Measurements from ENCODE around the gene RARB.

Gene RARB

GRCh38 chr3:25573386-25574171 is 145.5 kb downstream of the RARB start:
- DNase-seq (ENCODE audit: extremely low read depth, insufficient read length), result no peak
- TF ChIP-seq, protein P1, sequence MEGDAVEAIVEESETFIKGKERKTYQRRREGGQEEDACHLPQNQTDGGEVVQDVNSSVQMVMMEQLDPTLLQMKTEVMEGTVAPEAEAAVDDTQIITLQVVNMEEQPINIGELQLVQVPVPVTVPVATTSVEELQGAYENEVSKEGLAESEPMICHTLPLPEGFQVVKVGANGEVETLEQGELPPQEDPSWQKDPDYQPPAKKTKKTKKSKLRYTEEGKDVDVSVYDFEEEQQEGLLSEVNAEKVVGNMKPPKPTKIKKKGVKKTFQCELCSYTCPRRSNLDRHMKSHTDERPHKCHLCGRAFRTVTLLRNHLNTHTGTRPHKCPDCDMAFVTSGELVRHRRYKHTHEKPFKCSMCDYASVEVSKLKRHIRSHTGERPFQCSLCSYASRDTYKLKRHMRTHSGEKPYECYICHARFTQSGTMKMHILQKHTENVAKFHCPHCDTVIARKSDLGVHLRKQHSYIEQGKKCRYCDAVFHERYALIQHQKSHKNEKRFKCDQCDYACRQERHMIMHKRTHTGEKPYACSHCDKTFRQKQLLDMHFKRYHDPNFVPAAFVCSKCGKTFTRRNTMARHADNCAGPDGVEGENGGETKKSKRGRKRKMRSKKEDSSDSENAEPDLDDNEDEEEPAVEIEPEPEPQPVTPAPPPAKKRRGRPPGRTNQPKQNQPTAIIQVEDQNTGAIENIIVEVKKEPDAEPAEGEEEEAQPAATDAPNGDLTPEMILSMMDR (IDR thresholded peaks at IDR 0.05; ENCODE audit: insufficient read depth, low read length, poor library complexity, severe bottlenecking), result no peak
- H3K4me3 ChIP-seq (replicated peaks; ENCODE audit: low read depth, low read length), result no peak overlapping the region
- peaks cover 2% of the 10 kb centered on the region; the same call in 1 of the 2 replicates for H3K27me3 ChIP-seq (replicated peaks; ENCODE audit: control insufficient read depth, insufficient read depth, low read length)
- no peaks in the 10 kb centered on the region for H3K36me3 ChIP-seq (ENCODE audit: control insufficient read depth, insufficient read depth, low read length)

DNA sequence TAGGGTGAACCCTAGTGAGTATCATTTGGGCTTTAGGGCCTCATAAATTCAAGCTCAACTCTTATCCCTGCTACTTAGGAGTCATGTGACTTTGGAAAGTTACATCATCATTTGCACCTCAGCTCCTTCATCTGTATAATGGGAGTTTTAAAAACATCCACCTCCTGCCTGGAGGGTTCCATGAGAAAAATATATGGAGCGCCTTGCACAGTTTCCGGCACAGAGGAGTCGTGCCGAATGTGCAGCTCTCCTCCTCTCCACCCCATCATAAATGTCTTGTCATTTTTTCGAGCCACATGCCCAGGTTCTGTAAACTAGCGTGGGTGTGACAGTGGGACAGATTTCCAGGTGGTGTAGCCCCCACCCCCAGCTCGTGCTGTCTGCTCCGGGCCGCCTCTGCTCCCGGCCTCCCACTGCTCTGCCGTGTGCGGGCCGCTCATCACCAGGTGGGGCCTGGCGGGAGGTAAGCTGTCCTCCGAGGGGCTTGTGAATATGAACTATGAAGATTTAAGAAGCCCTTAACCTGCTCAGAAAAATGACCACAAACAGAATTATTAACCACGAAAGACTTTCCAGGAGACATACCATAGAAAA is 146.2 kb downstream of the RARB start:
- Histone ChIP-seq H3K27me3 (replicated peaks; ENCODE audit: control insufficient read depth, insufficient read depth, low read length) (peaks cover 2% of the 10 kb centered on the region; the same call in 1 of the 2 replicates), H3K36me3 (ENCODE audit: control insufficient read depth, insufficient read depth, low read length) (no peaks in the 10 kb centered on the region), H3K4me3 (replicated peaks; ENCODE audit: low read depth, low read length) (no peak overlapping the region)
- TF ChIP-seq, protein P1 (IDR thresholded peaks at IDR 0.05; ENCODE audit: insufficient read depth, low read length, poor library complexity, severe bottlenecking), result no peak
- DNase-seq (ENCODE audit: extremely low read depth, insufficient read length), result no peak

GRCh38 chr3:25575001-25575400 is 146.9 kb downstream of the RARB start:
- no peak for DNase-seq (ENCODE audit: extremely low read depth, insufficient read length)
- TF ChIP-seq, protein P1 (IDR thresholded peaks at IDR 0.05; ENCODE audit: insufficient read depth, low read length, poor library complexity, severe bottlenecking), result no peak

GRCh38 chr3:25576146-25576545 is 148.1 kb downstream of the RARB start:
- Histone ChIP-seq H3K27me3 (replicated peaks; ENCODE audit: control insufficient read depth, insufficient read depth, low read length) (peaks cover 2% of the 10 kb centered on the region; the same call in 1 of the 2 replicates), H3K4me3 (replicated peaks; ENCODE audit: low read depth, low read length) (no peak overlapping the region), H3K36me3 (ENCODE audit: control insufficient read depth, insufficient read depth, low read length) (no peaks in the 10 kb centered on the region)
- no peak for DNase-seq (ENCODE audit: extremely low read depth, insufficient read length)
- TF ChIP-seq, protein P1 (IDR thresholded peaks at IDR 0.05; ENCODE audit: insufficient read depth, low read length, poor library complexity, severe bottlenecking), result no peak

More at GRCh38 chr3:25575001-25575400, 146.9 kb downstream of the RARB start:
- Histone ChIP-seq H3K4me3 (replicated peaks; ENCODE audit: low read depth, low read length) (no peak overlapping the region), H3K36me3 (ENCODE audit: control insufficient read depth, insufficient read depth, low read length) (no peaks in the 10 kb centered on the region), H3K27me3 (replicated peaks; ENCODE audit: control insufficient read depth, insufficient read depth, low read length) (peaks cover 2% of the 10 kb centered on the region; the same call in 1 of the 2 replicates)

- Histone ChIP-seq H3K36me3 (ENCODE audit: control insufficient read depth, insufficient read depth, low read length) (no peaks in the 10 kb centered on the region), H3K27me3 (replicated peaks; ENCODE audit: control insufficient read depth, insufficient read depth, low read length) (peaks cover 2% of the 10 kb centered on the region; the same call in 1 of the 2 replicates), H3K4me3 (replicated peaks; ENCODE audit: low read depth, low read length) (no peak overlapping the region)
- TF ChIP-seq, protein P1 (IDR thresholded peaks at IDR 0.05; ENCODE audit: insufficient read depth, low read length, poor library complexity, severe bottlenecking), result peak; percentile 1
- DNase-seq (ENCODE audit: extremely low read depth, insufficient read length), result no peak
Measured at GRCh38 chr3:25576831-25577454, 148.9 kb downstream of the RARB start.

Measured in GM06990 (cell line).